Esophagus (tissue), 2 donors: ENCODE data around the gene ATRN. TPM values are rescaled to one million over a fixed set of nuclear protein-coding genes. Genes with fewer than 3 reads are reported as not detected.

ENCODE experiments used
- H3K27ac ChIP-seq, 2 donors: one replicate each; pipeline ENCODE4 v1.5.1; 2013; ENCODE audit warnings: low read depth in 2 of 2, mild to moderate bottlenecking in 2 of 2, inconsistent platforms in 1 of 2, low read length in 1 of 2, moderate library complexity in 1 of 2
- H3K27me3 ChIP-seq, 2 donors: one replicate each; pipeline ENCODE4 v1.6.1; 2013; ENCODE audit warnings: low read length in 2 of 2, control low read depth in 1 of 2, mild to moderate bottlenecking in 1 of 2; ENCODE audit not compliant: insufficient read depth in 2 of 2, control insufficient read depth in 1 of 2
- H3K36me3 ChIP-seq, 2 donors: one replicate each; pipeline ENCODE4 v1.6.1; 2013; ENCODE audit warnings: low read length in 1 of 2; ENCODE audit not compliant: control insufficient read depth in 2 of 2, insufficient read depth in 2 of 2
- H3K4me1 ChIP-seq, 2 donors: one replicate each; pipeline ENCODE4 v1.6.1; 2013; ENCODE audit warnings: low read length in 1 of 2; ENCODE audit not compliant: control insufficient read depth in 2 of 2, insufficient read depth in 2 of 2
- H3K4me3 ChIP-seq, 2 donors: one replicate each; pipeline ENCODE4 v1.5.1; 2013; ENCODE audit warnings: low read length in 2 of 2, mild to moderate bottlenecking in 2 of 2, low read depth in 1 of 2, moderate library complexity in 1 of 2
- H3K9me3 ChIP-seq, 2 donors: one replicate each; pipeline ENCODE4 v1.6.1; 2013; ENCODE audit warnings: mild to moderate bottlenecking in 2 of 2, low read depth in 1 of 2, low read length in 1 of 2, moderate library complexity in 1 of 2; ENCODE audit not compliant: control insufficient read depth in 2 of 2, insufficient read depth in 1 of 2
- WGBS, 2 donors: extraction: QIAGEN DNeasy Blood & Tissue Kit; methylation state at CpG; one replicate each; pipeline ENCODE4 v1.1.7; 2013; 5-methylcytosine and 5-hydroxymethylcytosine counted together
- polyA plus RNA-seq, 2 donors: library from polyadenylated mRNA; stranded (reverse); fragments of 200-250 nt; gene quantifications; one replicate each; pipeline ENCODE4 v1.2.3, GENCODE V29; 2013
- donor health status: healthy with polysubstance abuse.
- donor health status: Bipolar disorder and iron deficiency.

ATRN gene
- polyA plus RNA-seq, 2 donors: 2.4 to 5.1 TPM

- Histone ChIP-seq H3K27me3 (no peaks in the 10 kb centered on the region), H3K27ac (no peak overlapping the region)
- WGBS, 2 donors: 88% methylated on average over 16 of the region's 16 CpGs
Measured at GRCh38 chr20:3691306-3691705, 220.5 kb downstream of the ATRN start.

GRCh38 chr20:3691897-3692296 lies 221.1 kb downstream of the ATRN start:
- Histone ChIP-seq H3K27ac (no peak overlapping the region), H3K36me3 (no peaks in the 10 kb centered on the region), H3K4me3 (no peak overlapping the region), H3K9me3 (peaks cover 3 to 6% of the 10 kb centered on the region in 2 donors), H3K4me1 (peaks cover 3 to 5% of the 10 kb centered on the region in 2 donors), H3K27me3 (no peaks in the 10 kb centered on the region)
- WGBS, 2 donors: 83 to 86% methylated on average over 9 of the region's 9 CpGs

More at GRCh38 chr20:3691306-3691705, 220.5 kb downstream of the ATRN start:
- no peaks in the 10 kb centered on the region for H3K36me3 ChIP-seq
- H3K4me1 ChIP-seq: peaks cover 5 to 7% of the 10 kb centered on the region in 2 donors
- H3K9me3 ChIP-seq: peaks cover 0 to 1% of the 10 kb centered on the region in 2 donors
- H3K4me3 ChIP-seq: no peak overlapping the region

GRCh38 chr20:3692706-3693294 lies 222.0 kb downstream of the ATRN start:
- H3K4me1 ChIP-seq: no peaks in the 10 kb centered on the region
- no peak overlapping the region for H3K27ac ChIP-seq
- no peaks in the 10 kb centered on the region for H3K27me3 ChIP-seq
- H3K9me3 ChIP-seq: peaks cover 3 to 6% of the 10 kb centered on the region in 2 donors
- no peak overlapping the region for H3K4me3 ChIP-seq
- WGBS, 2 donors: 87 to 92% methylated on average over 23 of the region's 23 CpGs
- no peaks in the 10 kb centered on the region for H3K36me3 ChIP-seq

- 82 to 90% methylated on average over 13 of the region's 13 CpGs for WGBS, 2 donors
Measured at GRCh38 chr20:3693376-3693775, 222.6 kb downstream of the ATRN start.

GRCh38 chr20:3694864-3695263 lies 224.0 kb downstream of the ATRN start:
- Histone ChIP-seq H3K27me3 (no peaks in the 10 kb centered on the region), H3K36me3 (no peaks in the 10 kb centered on the region), H3K27ac (no peak overlapping the region), H3K4me3 (no peak overlapping the region), H3K9me3 (peaks cover 3 to 6% of the 10 kb centered on the region in 2 donors), H3K4me1 (peaks cover 0 to 4% of the 10 kb centered on the region in 2 donors)
- WGBS, 2 donors: 95 to 96% methylated on average over 5 of the region's 5 CpGs

More at GRCh38 chr20:3693376-3693775, 222.6 kb downstream of the ATRN start:
- H3K4me1 ChIP-seq: peaks cover 0 to 4% of the 10 kb centered on the region in 2 donors
- no peak overlapping the region for H3K4me3 ChIP-seq
- no peaks in the 10 kb centered on the region for H3K36me3 ChIP-seq
- H3K9me3 ChIP-seq: peaks cover 3 to 6% of the 10 kb centered on the region in 2 donors
- H3K27ac ChIP-seq: no peak overlapping the region
- H3K27me3 ChIP-seq: no peaks in the 10 kb centered on the region

- H3K4me1 ChIP-seq: peaks cover 0 to 4% of the 10 kb centered on the region in 2 donors
- no peak overlapping the region for H3K4me3 ChIP-seq
- no peak overlapping the region for H3K27ac ChIP-seq
- no peaks in the 10 kb centered on the region for H3K27me3 ChIP-seq
- no peaks in the 10 kb centered on the region for H3K36me3 ChIP-seq
- 82 to 88% methylated on average over 1 of the region's 1 CpG for WGBS, 2 donors
- peaks cover 3 to 6% of the 10 kb centered on the region in 2 donors for H3K9me3 ChIP-seq
Measured at GRCh38 chr20:3696200-3696599, 225.4 kb downstream of the ATRN start.

GRCh38 chr20:3696745-3697587 lies 226.1 kb downstream of the ATRN start:
- 82 to 87% methylated on average over 15 of the region's 15 CpGs for WGBS, 2 donors
- no peaks in the 10 kb centered on the region for H3K36me3 ChIP-seq
- no peaks in the 10 kb centered on the region for H3K27me3 ChIP-seq
- H3K4me3 ChIP-seq: no peak overlapping the region
- peaks cover 3 to 6% of the 10 kb centered on the region in 2 donors for H3K9me3 ChIP-seq
- H3K4me1 ChIP-seq: peaks cover 0 to 4% of the 10 kb centered on the region in 2 donors
- H3K27ac ChIP-seq: no peak overlapping the region

- H3K36me3 ChIP-seq: no peaks in the 10 kb centered on the region
- H3K9me3 ChIP-seq: peaks cover 3 to 6% of the 10 kb centered on the region in 2 donors
- 76 to 79% methylated on average over 18 of the region's 18 CpGs for WGBS, 2 donors
- H3K27me3 ChIP-seq: no peaks in the 10 kb centered on the region
- H3K27ac ChIP-seq: no peak overlapping the region
- H3K4me3 ChIP-seq: no peak overlapping the region
- H3K4me1 ChIP-seq: peaks cover 0 to 4% of the 10 kb centered on the region in 2 donors
Measured at GRCh38 chr20:3697588-3698305, 226.9 kb downstream of the ATRN start.

- no peak overlapping the region for H3K27ac ChIP-seq
- peaks cover 0 to 4% of the 10 kb centered on the region in 2 donors for H3K4me1 ChIP-seq
- WGBS, 2 donors: 75 to 76% methylated on average over 6 of the region's 6 CpGs
- H3K27me3 ChIP-seq: no peaks in the 10 kb centered on the region
- no peak overlapping the region for H3K4me3 ChIP-seq
- peaks cover 3 to 6% of the 10 kb centered on the region in 2 donors for H3K9me3 ChIP-seq
- no peaks in the 10 kb centered on the region for H3K36me3 ChIP-seq
Measured at GRCh38 chr20:3698591-3699001, 227.8 kb downstream of the ATRN start.
